Trophoblast cell (in vitro differentiated cells and primary cell): ENCODE measurements around the gene OR6T1. TPM values are rescaled to one million over a fixed set of nuclear protein-coding genes. Genes with fewer than 3 reads are reported as not detected.

Source experiments
- DNase-seq, 2 donors: peaks; one replicate each; pipeline ENCODE4 v3.0.0-alpha.2; 2016
- H2AFZ ChIP-seq: 2 replicates; pipeline ENCODE4 v1.6.1; 2013; ENCODE audit warnings: low read length, moderate library complexity, mild to moderate bottlenecking; ENCODE audit not compliant: insufficient read depth, poor library complexity
- H2AK5ac ChIP-seq: 2 replicates; pipeline ENCODE4 v1.6.1; 2013; ENCODE audit warnings: mild to moderate bottlenecking, low read length
- H2BK120ac ChIP-seq: 2 replicates; pipeline ENCODE4 v1.6.1; 2013; ENCODE audit warnings: low read length, mild to moderate bottlenecking, moderate library complexity; ENCODE audit not compliant: insufficient read depth, poor library complexity
- H2BK12ac ChIP-seq: 2 replicates; pipeline ENCODE4 v1.6.1; 2013; ENCODE audit warnings: mild to moderate bottlenecking, low read length, moderate library complexity
- H2BK5ac ChIP-seq: 2 replicates; pipeline ENCODE4 v1.6.1; 2013; ENCODE audit warnings: low read length, low read depth, moderate library complexity, mild to moderate bottlenecking; ENCODE audit not compliant: poor library complexity
- H3K14ac ChIP-seq: 2 replicates; pipeline ENCODE4 v1.6.1; 2013; ENCODE audit warnings: mild to moderate bottlenecking, low read length
- H3K18ac ChIP-seq: 2 replicates; pipeline ENCODE4 v1.6.1; 2013; ENCODE audit warnings: mild to moderate bottlenecking, low read length
- H3K23ac ChIP-seq: 2 replicates; pipeline ENCODE4 v1.6.1; 2013; ENCODE audit warnings: low read length
- H3K27ac ChIP-seq: 2 replicates; pipeline ENCODE4 v1.5.1; 2013; ENCODE audit warnings: low read depth, mild to moderate bottlenecking, inconsistent platforms, low read length, moderate library complexity
- H3K27me3 ChIP-seq: 2 replicates; pipeline ENCODE4 v1.6.1; 2013; ENCODE audit warnings: inconsistent platforms, mild to moderate bottlenecking, low read length, moderate library complexity; ENCODE audit not compliant: insufficient read depth
- H3K36me3 ChIP-seq, 2 experiments: 1 replicate in 1 of 2; 2 replicates in 1 of 2; pipeline ENCODE4 v1.6.1; 2013; ENCODE audit warnings: low read length in 2 of 2, mild to moderate bottlenecking in 2 of 2, moderate library complexity in 1 of 2; ENCODE audit not compliant: insufficient read depth in 2 of 2, control insufficient read depth in 1 of 2
- H3K4ac ChIP-seq: 2 replicates; pipeline ENCODE4 v1.6.1; 2013; ENCODE audit warnings: low read depth, mild to moderate bottlenecking, low read length, moderate library complexity
- H3K4me1 ChIP-seq, 2 experiments: 1 replicate in 1 of 2; 2 replicates in 1 of 2; pipeline ENCODE4 v1.6.1; 2013; ENCODE audit warnings: low read length in 2 of 2, mild to moderate bottlenecking in 2 of 2, moderate library complexity in 1 of 2; ENCODE audit not compliant: insufficient read depth in 2 of 2, control insufficient read depth in 1 of 2
- H3K4me2 ChIP-seq: 2 replicates; pipeline ENCODE4 v1.6.1; 2013; ENCODE audit warnings: inconsistent platforms, mild to moderate bottlenecking, low read length, moderate library complexity
- H3K4me3 ChIP-seq: 2 replicates; pipeline ENCODE4 v1.5.1; 2013; ENCODE audit warnings: mild to moderate bottlenecking, low read depth, low read length, inconsistent platforms
- H3K79me1 ChIP-seq: one replicate; pipeline ENCODE4 v1.6.1; 2013; ENCODE audit warnings: low read length
- H3K79me2 ChIP-seq: 2 replicates; pipeline ENCODE4 v1.6.1; 2013; ENCODE audit warnings: low read length, mild to moderate bottlenecking; ENCODE audit not compliant: control insufficient read depth, insufficient read depth, poor library complexity
- H3K9ac ChIP-seq: 2 replicates; pipeline ENCODE4 v1.6.1; 2013; ENCODE audit warnings: mild to moderate bottlenecking, low read length
- H3K9me3 ChIP-seq: 2 replicates; pipeline ENCODE4 v1.6.1; 2013; ENCODE audit warnings: low read depth, mild to moderate bottlenecking, control low read depth, inconsistent platforms, low read length; ENCODE audit not compliant: insufficient read depth
- H4K12ac ChIP-seq: 2 replicates; pipeline ENCODE4 v1.6.1; 2013; ENCODE audit warnings: low read depth, mild to moderate bottlenecking, low read length, moderate library complexity
- H4K8ac ChIP-seq: 2 replicates; pipeline ENCODE4 v1.6.1; 2013; ENCODE audit warnings: low read depth, mild to moderate bottlenecking, low read length, moderate library complexity
- H4K91ac ChIP-seq: one replicate; pipeline ENCODE4 v1.6.1; 2013; ENCODE audit warnings: low read depth, mild to moderate bottlenecking, low read length, moderate library complexity
- WGBS: extraction: QIAGEN DNeasy Blood & Tissue Kit; methylation state at CpG from one replicate; pipeline ENCODE4 v1.1.7; 2013; ENCODE audit warnings: missing lambda C conversion rate; ENCODE audit not compliant: insufficient read length, insufficient coverage; ENCODE audit errors: extremely low coverage; 5-methylcytosine and 5-hydroxymethylcytosine counted together
- polyA plus RNA-seq: library from polyadenylated mRNA; stranded (reverse); fragments of 200-250 nt; gene quantifications from 2 replicates; pipeline ENCODE4 v1.2.3, GENCODE V29; 2013

OR6T1 gene
- not detected in 2 replicates for polyA plus RNA-seq

GRCh38 chr11:123943738-123944137 lies at the start of gene OR6T1:
OR6T1 (minus strand) TSS chr11:123943838; CDS start chr11:123943838, 0 bp downstream.
- Histone ChIP-seq H2AK5ac (no peak within 1 kb of the TSS), H3K9me3 (no peaks in the 10 kb centered on the region), H2AFZ (no peak within 1 kb of the TSS), H3K36me3 (no peaks in the 10 kb centered on the region), H3K18ac (no peak within 1 kb of the TSS), H3K23ac (no peak within 1 kb of the TSS), H3K4me2 (no peak within 1 kb of the TSS), H3K4me3 (no peak within 1 kb of the TSS), H3K4me1 (no peaks in the 10 kb centered on the region), H3K27ac (no peak within 1 kb of the TSS), H2BK12ac (no peak within 1 kb of the TSS), H3K4ac (no peak within 1 kb of the TSS), H3K9ac (no peak within 1 kb of the TSS), H2BK5ac (no peak within 1 kb of the TSS), H3K27me3 (no peaks in the 10 kb centered on the region), H4K91ac (no peak within 1 kb of the TSS), H4K12ac (no peak within 1 kb of the TSS), H2BK120ac (no peak within 1 kb of the TSS), H3K79me1 (no peaks in the 10 kb centered on the region), H3K14ac (no peak within 1 kb of the TSS), H3K79me2 (no peaks in the 10 kb centered on the region), H4K8ac (no peak within 1 kb of the TSS)
- no CpG with 5 or more reads among the region's 3 CpGs for WGBS
- no peak for DNase-seq

- Histone ChIP-seq H3K27me3 (no peaks in the 10 kb centered on the region), H3K9ac (no peak overlapping the region), H3K79me1 (no peaks in the 10 kb centered on the region), H2BK120ac (no peak overlapping the region), H2AK5ac (no peak overlapping the region), H4K8ac (no peak overlapping the region), H3K23ac (no peak overlapping the region), H4K91ac (no peak overlapping the region), H2AFZ (no peak overlapping the region), H3K4me3 (no peak overlapping the region), H3K18ac (no peak overlapping the region), H3K14ac (no peak overlapping the region), H3K4ac (no peak overlapping the region), H3K4me1 (no peaks in the 10 kb centered on the region), H4K12ac (no peak overlapping the region), H3K79me2 (no peaks in the 10 kb centered on the region), H3K27ac (no peak overlapping the region), H2BK12ac (no peak overlapping the region), H3K4me2 (no peak overlapping the region), H2BK5ac (no peak overlapping the region), H3K9me3 (peaks cover 2% of the 10 kb centered on the region), H3K36me3 (no peaks in the 10 kb centered on the region)
- DNase-seq = no peak
- no CpG with 5 or more reads among the region's 5 CpGs for WGBS
Measured at GRCh38 chr11:123979311-123979710, 35.7 kb upstream of the OR6T1 start.

GRCh38 chr11:123977731-123978347 lies 34.2 kb upstream of the OR6T1 start, which contains the start of gene OR10S1:
OR10S1 (minus strand) TSS chr11:123977781; CDS start chr11:123977664, 117 bp downstream.
- Histone ChIP-seq H3K9me3 (peaks cover 1% of the 10 kb centered on the region), H3K27me3 (no peaks in the 10 kb centered on the region), H3K4me1 (no peaks in the 10 kb centered on the region), H3K79me2 (no peaks in the 10 kb centered on the region), H2AK5ac (no peak within 1 kb of the TSS), H3K79me1 (no peaks in the 10 kb centered on the region), H3K36me3 (no peaks in the 10 kb centered on the region), H3K4ac (no peak within 1 kb of the TSS), H2BK12ac (no peak within 1 kb of the TSS), H3K9ac (no peak within 1 kb of the TSS), H2AFZ (no peak within 1 kb of the TSS), H4K12ac (no peak within 1 kb of the TSS), H3K18ac (no peak within 1 kb of the TSS), H3K4me2 (no peak within 1 kb of the TSS), H3K27ac (no peak within 1 kb of the TSS), H4K8ac (no peak within 1 kb of the TSS), H3K23ac (peak within 1 kb of the TSS; percentile 55), H3K4me3 (no peak within 1 kb of the TSS), H2BK120ac (no peak within 1 kb of the TSS), H4K91ac (no peak within 1 kb of the TSS), H2BK5ac (no peak within 1 kb of the TSS), H3K14ac (no peak within 1 kb of the TSS)
- DNase-seq = no peak

GRCh38 chr11:123976770-123977560 lies 33.3 kb upstream of the OR6T1 start:
- H3K9me3 ChIP-seq = peaks cover 1% of the 10 kb centered on the region
- H3K14ac ChIP-seq = no peak overlapping the region
- no peaks in the 10 kb centered on the region for H3K36me3 ChIP-seq
- no peak overlapping the region for H3K9ac ChIP-seq
- H3K4me1 ChIP-seq = no peaks in the 10 kb centered on the region
- H3K4me2 ChIP-seq = no peak overlapping the region
- H4K12ac ChIP-seq = no peak overlapping the region
- no peak for DNase-seq
- no peak overlapping the region for H2BK12ac ChIP-seq
- peak overlapping the region; percentile 55 for H3K23ac ChIP-seq
- H3K79me1 ChIP-seq = no peaks in the 10 kb centered on the region
- no peak overlapping the region for H3K4ac ChIP-seq
- WGBS = no CpG with 5 or more reads among the region's 18 CpGs
- H4K8ac ChIP-seq = no peak overlapping the region
- no peak overlapping the region for H2AK5ac ChIP-seq
- no peak overlapping the region for H2AFZ ChIP-seq
- H3K27ac ChIP-seq = no peak overlapping the region
- H3K79me2 ChIP-seq = no peaks in the 10 kb centered on the region
- no peak overlapping the region for H4K91ac ChIP-seq
- no peak overlapping the region for H2BK5ac ChIP-seq
- no peaks in the 10 kb centered on the region for H3K27me3 ChIP-seq
- H3K4me3 ChIP-seq = no peak overlapping the region
- no peak overlapping the region for H2BK120ac ChIP-seq
- H3K18ac ChIP-seq = no peak overlapping the region
